Measurements from ENCODE around the gene XRCC2. TPM values are rescaled to one million over a fixed set of nuclear protein-coding genes. Genes with fewer than 3 reads are reported as not detected.
"Not testable (repeated sequence)": the region's sequence is repeated elsewhere in the genome, so short reads cannot be mapped to it uniquely, and the experiment has no call there.

Gene XRCC2
- 3.8 TPM for total RNA-seq

GRCh38 chr7:152675759-152676636 lies at the start of gene XRCC2:
XRCC2 (minus strand) TSS chr7:152676141; CDS start chr7:152676079, 62 bp downstream.
- DNase-seq, result peak; percentile 98

DNA sequence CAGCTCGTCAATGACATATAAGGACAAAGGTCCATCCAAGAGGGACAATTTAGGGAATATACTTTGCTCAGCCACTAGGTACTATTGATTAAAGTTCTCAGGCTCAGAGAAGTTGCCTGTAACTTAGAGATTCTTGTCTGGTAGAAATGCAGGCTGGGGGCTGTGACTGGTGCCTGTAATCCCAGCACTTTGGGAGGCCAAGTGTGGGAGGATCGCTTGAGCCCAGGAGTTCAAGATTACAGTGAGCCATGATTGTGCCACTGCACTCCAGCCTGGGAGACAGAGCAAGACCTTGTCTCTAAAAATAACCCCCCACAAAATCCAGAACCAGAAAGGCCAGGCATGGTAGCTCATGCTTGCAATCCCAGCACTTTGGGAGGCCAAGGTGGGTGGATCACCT lies 47.4 kb upstream of the XRCC2 start:
- DNase-seq, result no peak

- not testable (repeated sequence) for DNase-seq
These were observed 36.6 kb upstream of the XRCC2 start for GRCh38 chr7:152712412-152713042.

DNA sequence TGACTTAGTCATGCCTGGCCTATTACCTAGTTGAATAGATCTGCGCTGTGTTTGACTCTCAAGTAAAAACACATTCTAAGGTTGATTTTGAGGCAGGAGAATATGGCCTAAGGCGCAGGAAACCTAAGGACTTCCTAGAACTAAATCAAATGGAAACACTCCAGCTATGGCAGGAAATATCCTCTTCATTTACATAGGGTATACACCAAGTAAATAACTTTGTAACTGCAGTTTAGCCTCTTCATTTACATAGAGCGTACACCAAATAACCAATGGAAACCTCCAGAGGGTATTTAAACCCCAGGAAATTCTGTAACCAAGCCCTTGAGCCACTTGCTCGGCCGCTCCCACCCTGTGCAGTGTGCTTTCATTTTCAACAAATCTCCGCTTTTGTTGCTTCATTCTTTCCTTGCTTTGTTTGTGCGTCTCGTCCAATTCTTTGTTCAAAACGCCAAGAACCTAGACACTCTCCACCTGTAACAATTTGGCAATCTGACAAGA lies 35.6 kb upstream of the XRCC2 start:
- DNase-seq, result no peak

DNA sequence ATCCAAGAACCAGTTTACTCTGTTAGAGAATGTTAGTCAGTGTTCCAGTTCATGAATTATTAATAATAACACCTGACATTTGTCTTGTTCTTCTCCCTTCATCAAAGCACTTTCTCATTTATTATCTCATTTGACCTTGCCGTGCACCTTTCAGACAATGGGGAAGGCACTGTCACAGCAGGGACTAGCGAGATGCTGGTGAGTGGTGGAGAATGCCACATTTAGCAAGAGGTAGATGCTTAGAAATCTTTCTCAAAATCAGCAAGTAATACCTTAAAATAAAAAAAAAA lies 34.2 kb upstream of the XRCC2 start:
- no peak for DNase-seq

DNA sequence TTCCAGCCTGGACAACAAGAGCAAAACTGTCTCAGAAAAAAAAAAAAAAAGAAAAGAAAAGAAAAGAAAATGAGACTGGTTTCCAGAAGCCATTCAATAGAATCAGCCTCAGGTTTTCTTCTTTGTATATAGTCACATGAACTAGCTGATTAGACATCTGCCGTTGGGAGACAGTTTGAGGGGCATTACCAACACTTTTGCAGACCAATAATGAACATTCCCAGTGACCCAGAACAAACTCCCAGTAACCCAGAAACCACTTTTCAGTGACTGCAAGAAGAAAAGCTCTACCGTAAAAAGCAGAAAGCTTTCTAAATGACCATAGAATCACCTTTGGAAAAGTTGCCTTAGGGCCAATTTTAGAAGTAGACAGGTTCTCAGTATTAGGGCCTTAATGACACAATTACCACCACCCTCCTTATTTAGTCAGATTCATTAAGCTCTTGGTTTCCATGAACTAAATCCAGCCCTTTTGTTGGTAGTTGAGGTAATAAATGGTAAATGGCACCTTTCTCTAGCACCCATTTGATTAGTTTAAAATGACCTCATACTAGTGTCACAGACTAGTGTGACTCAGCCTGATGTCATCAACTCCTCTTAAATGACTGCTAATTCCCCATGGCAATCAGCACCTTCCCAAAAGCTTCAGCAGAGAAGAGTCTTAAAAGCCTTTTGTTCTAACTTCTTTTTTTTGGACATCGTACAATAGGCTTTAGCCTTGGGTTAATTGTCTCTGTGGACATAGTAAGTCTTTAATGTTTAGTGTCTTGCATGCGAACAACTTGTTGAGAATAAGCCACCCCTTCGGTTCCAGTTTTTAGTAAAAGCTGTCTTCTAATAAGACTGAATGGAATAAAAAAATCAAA lies 33.6 kb upstream of the XRCC2 start:
- no peak for DNase-seq

DNA sequence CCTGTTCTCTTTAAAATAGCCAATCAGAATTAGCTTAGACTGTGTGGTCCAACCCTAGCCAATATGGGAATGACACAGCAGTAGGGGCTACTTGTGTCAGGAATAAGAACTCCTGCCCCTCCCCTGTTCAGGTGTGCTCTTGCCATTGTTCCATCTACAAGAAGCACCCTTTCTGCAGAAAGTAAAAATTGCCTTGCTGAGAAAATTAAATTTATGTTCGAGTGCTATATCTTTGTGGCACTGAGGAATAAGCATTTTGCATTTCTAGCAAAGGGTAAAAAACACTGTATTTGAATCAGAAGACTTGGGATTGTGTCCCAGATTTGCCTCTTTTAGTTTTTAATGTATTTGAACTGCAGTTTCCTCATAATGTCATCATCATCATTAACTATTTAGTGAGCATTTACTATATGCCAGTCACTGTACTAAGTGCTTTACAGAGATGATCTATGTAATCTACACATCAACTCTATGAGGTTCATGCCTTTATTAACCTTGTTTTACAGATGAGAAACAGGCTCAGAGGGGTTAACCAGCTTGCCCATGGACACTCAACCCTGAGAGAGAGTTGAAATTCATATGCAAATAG lies 28.9 kb upstream of the XRCC2 start:
- DNase-seq, result no peak

DNA sequence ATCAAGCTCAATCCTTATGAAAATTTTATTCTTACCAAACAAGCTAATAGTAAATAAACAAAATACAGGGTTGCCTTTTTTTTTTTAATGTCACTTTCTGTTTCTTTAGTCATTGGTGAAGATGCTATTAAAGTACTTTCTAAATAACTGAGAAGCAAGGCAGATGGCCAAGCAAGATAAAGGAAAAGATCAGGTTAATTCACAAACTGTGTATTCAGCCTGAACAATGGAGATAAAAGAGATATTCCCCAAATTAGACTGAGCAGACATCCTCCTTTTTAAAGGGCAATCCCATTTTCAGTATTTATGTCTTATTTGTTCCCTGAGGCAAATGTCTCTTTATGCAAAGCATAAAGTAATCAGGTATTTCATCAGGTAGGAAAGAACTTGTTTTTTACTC lies 23.1 kb upstream of the XRCC2 start:
- no peak for DNase-seq

DNA sequence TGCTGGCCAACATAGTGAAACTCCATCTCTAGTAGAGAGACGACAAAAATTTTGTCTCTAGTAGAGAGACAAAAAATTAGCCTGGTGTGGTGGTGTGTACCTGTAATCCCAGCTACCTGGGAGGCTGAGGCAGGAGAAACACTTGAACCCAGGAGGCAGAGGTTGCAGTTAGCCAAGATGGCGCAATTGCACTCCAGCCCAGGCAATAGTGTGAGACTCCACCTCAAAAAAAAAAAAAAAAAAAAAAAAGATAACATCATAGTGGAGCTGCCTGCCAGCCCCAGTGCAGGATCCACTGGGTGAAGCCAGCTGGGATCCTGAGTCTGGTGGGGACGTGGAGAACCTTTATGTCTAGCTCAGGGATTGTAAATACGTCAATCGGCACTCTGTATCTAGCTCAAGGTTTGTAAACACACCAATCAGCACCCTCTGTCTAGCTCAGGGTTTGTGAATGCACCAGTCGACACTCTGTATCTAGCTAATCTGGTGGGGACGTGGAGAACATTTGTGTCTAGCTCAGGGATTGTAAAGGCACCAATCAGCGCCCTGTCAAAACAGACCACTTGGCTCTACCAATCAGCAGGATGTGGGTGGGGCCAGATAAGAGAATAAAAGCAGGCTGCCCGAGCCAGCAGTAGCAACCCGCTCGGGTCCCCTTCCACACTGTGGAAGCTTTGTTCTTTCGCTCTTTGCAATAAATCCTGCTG lies 21.5 kb upstream of the XRCC2 start:
- DNase-seq, result not testable (repeated sequence)

DNA sequence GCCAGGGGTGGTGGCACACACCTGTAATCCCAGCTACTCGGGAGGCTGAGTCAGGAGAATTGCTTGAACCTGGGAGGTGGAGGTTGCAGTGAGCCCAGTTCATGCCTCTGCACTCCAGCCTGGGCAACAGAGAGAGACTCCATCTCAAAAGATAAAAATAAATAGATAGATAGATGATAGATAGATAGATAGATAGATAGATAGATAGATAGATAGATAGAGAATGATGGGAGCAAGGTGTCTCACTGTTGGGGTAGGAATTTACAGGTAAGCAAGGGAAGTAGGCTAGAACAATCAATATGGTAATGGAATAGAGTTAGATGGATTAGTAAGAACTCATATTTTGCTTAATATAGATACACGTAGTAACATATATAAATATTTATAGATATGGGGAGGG lies 16.3 kb upstream of the XRCC2 start:
- not testable (repeated sequence) for DNase-seq

DNA sequence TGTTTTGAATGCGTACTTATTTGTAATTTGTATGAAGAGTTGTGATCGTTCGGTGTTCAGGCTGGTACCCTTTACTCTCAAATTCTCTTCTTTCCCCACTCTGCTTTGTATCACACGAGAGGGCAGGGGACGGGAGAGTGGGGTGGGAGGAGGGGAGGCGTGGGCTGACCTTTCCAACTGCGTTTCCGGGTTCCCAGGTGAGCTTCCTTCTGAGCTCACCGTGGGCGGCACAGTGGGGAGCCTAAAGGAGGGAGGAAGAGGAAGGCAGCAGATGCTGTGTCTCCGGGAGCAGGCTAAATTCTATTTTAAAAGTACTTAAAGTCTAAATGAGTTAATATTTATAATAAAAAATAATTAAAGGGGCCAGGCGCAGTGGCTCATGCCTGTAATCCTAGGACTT lies 7.4 kb upstream of the XRCC2 start:
- no peak for DNase-seq

GRCh38 chr7:152677808-152678670 lies 2.1 kb upstream of the XRCC2 start:
- DNase-seq, result no peak

DNA sequence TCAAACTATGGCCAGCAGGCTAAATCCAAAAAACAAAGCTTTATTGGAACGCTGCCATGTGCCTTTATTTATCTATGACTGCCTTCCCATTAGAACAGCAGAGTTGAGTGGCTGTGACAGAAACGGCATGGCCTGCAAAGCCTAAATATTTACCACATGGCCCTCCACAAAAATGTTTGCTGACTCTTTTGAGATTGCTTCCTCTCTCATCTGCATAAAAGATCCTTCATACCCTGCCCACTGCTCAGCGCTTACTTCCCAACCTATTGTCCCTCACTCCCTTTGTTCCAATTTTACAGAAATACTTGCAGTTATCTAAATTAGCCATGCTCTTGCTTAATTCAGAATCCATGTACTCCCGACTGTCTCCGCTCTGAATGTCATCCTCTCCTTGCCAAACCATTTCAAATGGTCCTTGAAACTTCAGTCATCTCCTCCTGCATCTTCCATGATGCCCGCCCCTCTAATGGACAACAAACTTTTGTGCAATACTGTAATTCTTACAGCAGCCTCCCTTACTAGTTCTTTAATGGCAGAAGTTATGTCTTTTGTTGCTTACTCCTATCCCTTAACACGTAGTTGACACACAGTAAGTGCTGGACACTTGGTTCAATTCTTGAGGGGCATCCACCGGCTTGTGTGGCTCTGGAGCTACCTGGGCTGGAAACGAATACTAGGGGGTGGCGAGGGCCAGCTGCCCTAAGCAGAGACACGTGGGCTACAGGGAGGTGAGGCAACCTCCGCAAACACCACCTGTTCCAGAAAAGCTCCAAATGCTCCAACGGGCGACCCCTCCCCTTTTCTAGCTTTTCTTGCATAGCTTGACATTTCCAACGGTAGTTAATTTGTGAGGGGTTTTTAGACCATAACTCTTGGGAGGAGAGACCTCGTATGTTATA lies 832 bp downstream of the XRCC2 start:
- DNase-seq, result peak; percentile 35

GRCh38 chr7:152673897-152674296 lies 2.0 kb downstream of the XRCC2 start:
- no peak for DNase-seq

DNA sequence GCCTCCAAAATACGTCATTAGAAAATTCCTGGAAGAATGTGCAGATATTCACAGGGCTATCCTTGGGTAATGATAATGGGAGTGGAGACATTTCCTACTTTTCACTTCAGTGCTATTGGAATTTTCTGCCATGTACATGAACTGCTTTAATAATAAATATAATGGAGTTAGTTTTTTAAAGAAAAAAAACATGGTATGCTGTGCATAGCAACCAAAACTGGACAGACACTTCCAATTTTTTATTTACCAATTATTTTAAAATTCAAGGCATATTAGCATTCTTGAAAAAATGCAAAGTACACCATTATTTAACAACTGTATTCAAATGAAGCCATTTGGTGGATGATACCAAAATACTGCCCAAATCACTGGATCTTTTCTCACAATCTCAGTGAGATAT lies 3.3 kb downstream of the XRCC2 start:
- DNase-seq, result no peak

DNA sequence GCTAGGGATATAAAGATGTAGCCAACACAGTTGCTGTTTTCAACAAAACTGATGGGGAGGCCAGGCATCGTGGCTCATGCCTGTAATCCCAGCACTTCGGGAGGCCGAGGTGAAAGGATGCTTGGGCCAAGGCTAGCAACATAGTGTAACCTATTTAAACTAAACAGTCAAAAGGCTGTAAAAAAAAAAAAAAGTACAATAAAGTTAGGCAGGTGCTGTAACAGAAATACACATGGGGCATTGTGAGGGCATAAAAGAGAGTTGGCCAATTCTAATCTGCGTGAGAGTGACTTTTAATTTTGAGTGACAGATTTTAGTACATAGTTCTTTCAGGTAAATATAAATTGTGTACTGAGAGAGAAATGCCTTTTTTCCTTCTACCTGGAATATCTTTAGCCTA lies 6.2 kb downstream of the XRCC2 start:
- DNase-seq, result no peak

GRCh38 chr7:152668975-152669374 lies 7.0 kb downstream of the XRCC2 start:
- DNase-seq, result no peak

DNA sequence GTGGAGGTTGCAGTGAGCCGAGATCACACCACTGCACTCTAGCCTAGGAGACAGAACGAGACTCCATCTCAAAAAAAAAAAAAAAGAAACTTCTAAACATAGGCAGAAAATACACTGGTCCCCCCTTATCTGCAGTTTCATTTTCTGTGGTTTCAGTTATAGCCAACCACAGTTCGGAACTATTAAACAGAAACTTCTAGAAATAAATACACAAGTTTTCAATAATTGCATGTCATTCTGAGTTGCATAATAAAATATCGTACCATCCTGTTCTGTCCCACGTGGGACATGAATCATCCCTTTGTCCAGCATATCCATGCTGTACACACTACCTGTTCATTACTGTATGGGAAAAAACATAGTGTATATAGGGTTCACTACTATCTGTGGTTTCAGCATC lies 8.0 kb downstream of the XRCC2 start:
- DNase-seq, result no peak

GRCh38 chr7:152666078-152666477 lies 9.9 kb downstream of the XRCC2 start:
- no peak for DNase-seq

DNA sequence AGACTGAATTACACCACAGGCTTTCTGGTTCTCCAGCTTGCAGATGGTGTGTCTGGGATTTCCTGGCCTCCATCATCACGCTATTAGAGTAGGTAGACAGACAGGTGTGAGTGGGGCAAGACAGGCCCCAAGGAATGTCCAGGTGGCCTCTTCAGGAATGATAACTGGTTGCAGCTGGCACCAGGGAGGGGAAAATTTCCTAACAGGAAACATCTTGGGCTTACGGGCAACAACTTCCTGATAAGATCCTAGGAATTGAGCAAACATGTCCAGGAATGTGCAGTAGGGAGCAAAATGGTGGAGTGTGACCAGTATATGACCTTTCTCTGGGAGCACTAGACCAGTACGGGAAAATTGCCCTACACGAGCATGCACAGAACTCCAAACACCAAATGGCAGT lies 11.3 kb downstream of the XRCC2 start:
- DNase-seq, result no peak
